Endothelial cell of umbilical vein (primary cell): Measurements from ENCODE around the gene MCEMP1. TPM values are rescaled to one million over a fixed set of nuclear protein-coding genes. Genes with fewer than 3 reads are reported as not detected.

Source experiments
- polyA plus RNA-seq, 4 experiments: library from polyadenylated mRNA; depleted of rRNA in 3 of 4; stranded (reverse) in 3 of 4; unstranded in 1 of 4; fragments of >200 nt; gene quantifications; 2 replicates each; pipeline versions ENCODE4 v1.2.1 to v1.2.3, GENCODE V29; 2011 to 2012; ENCODE audit warnings: missing spikeins in 1 of 4
- total RNA-seq: library from RNA; stranded (reverse); gene quantifications from 2 replicates; pipeline ENCODE4 v1.2.3, GENCODE V29; 2021

MCEMP1 gene
- total and polyA plus RNA-seq, 2 donors (not counting 3 experiments of a cell fraction or from before 2014, with no cell fraction given): not detected

Other genes with a start within 250 kb of the MCEMP1 start
- 1.3 and 1.6 TPM in 2 replicates for gene PEX11G, start 188.1 kb upstream of the MCEMP1 start, total RNA-seq
- 1.9 and 2.4 TPM in 2 replicates for gene PEX11G, start 188.1 kb upstream of the MCEMP1 start, polyA plus RNA-seq
- gene ZNF358, start 161.0 kb upstream of the MCEMP1 start, total RNA-seq: 51.2 and 52.1 TPM in 2 replicates
- gene ZNF358, start 161.0 kb upstream of the MCEMP1 start, polyA plus RNA-seq: 83.2 and 90.6 TPM in 2 replicates
- 23.0 and 26.9 TPM in 2 replicates for gene MCOLN1, start 154.5 kb upstream of the MCEMP1 start, total RNA-seq
- gene MCOLN1, start 154.5 kb upstream of the MCEMP1 start, polyA plus RNA-seq: 60.9 and 84.6 TPM in 2 replicates
- 163 and 164 TPM in 2 replicates for gene PNPLA6, start 141.4 kb upstream of the MCEMP1 start, total RNA-seq
- 106 and 117 TPM in 2 replicates for gene PNPLA6, start 141.4 kb upstream of the MCEMP1 start, polyA plus RNA-seq
- 0.16 and 0.22 TPM in 2 replicates for gene CAMSAP3, start 81.2 kb upstream of the MCEMP1 start, total RNA-seq
- gene CAMSAP3, start 81.2 kb upstream of the MCEMP1 start, polyA plus RNA-seq: 0.11 TPM in 2 replicates
- gene XAB2, start 47.5 kb upstream of the MCEMP1 start, total RNA-seq: 37.0 and 37.3 TPM in 2 replicates
- 47.6 and 51.6 TPM in 2 replicates for gene XAB2, start 47.5 kb upstream of the MCEMP1 start, polyA plus RNA-seq
- 162 and 172 TPM in 2 replicates for gene PET100, start 47.3 kb upstream of the MCEMP1 start, total RNA-seq
- gene PET100, start 47.3 kb upstream of the MCEMP1 start, polyA plus RNA-seq: 55.0 and 59.0 TPM in 2 replicates
- gene PCP2, start 43.4 kb upstream of the MCEMP1 start, total RNA-seq: not detected in 2 replicates
- gene PCP2, start 43.4 kb upstream of the MCEMP1 start, polyA plus RNA-seq: not detected in 2 replicates
- gene STXBP2, start 40.0 kb upstream of the MCEMP1 start, total RNA-seq: 70.0 and 87.6 TPM in 2 replicates
- gene STXBP2, start 40.0 kb upstream of the MCEMP1 start, polyA plus RNA-seq: 104 and 105 TPM in 2 replicates
- gene RETN, start 8.0 kb upstream of the MCEMP1 start, total RNA-seq: not detected in 2 replicates
- gene RETN, start 8.0 kb upstream of the MCEMP1 start, polyA plus RNA-seq: not detected in 2 replicates
- gene TRAPPC5, start 3.7 kb downstream of the MCEMP1 start, total RNA-seq: 148 and 172 TPM in 2 replicates
- 114 and 212 TPM in 2 replicates for gene TRAPPC5, start 3.7 kb downstream of the MCEMP1 start, polyA plus RNA-seq
- gene FCER2, start 25.0 kb downstream of the MCEMP1 start, total RNA-seq: not detected in 2 replicates
- gene FCER2, start 25.0 kb downstream of the MCEMP1 start, polyA plus RNA-seq: not detected in 2 replicates
- not detected in 2 replicates for gene CLEC4G, start 55.0 kb downstream of the MCEMP1 start, total RNA-seq
- gene CLEC4G, start 55.0 kb downstream of the MCEMP1 start, polyA plus RNA-seq: not detected in 2 replicates
- gene CD209, start 70.4 kb downstream of the MCEMP1 start, total RNA-seq: not detected in 2 replicates
- gene CD209, start 70.4 kb downstream of the MCEMP1 start, polyA plus RNA-seq: not detected in 2 replicates
- 0.23 and 0.46 TPM in 2 replicates for gene CLEC4M, start 86.2 kb downstream of the MCEMP1 start, total RNA-seq
- gene CLEC4M, start 86.2 kb downstream of the MCEMP1 start, polyA plus RNA-seq: 1.0 and 1.1 TPM in 2 replicates
- 13.5 and 18.3 TPM in 2 replicates for gene EVI5L, start 153.1 kb downstream of the MCEMP1 start, total RNA-seq
- gene EVI5L, start 153.1 kb downstream of the MCEMP1 start, polyA plus RNA-seq: 11.9 and 15.8 TPM in 2 replicates
- gene PRR36, start 197.3 kb downstream of the MCEMP1 start, total RNA-seq: not detected in 2 replicates
- gene PRR36, start 197.3 kb downstream of the MCEMP1 start, polyA plus RNA-seq: 0.05 TPM in 1 of 2 replicates, not detected in the other
- gene LRRC8E, start 211.4 kb downstream of the MCEMP1 start, total RNA-seq: 1.6 and 1.8 TPM in 2 replicates
- gene LRRC8E, start 211.4 kb downstream of the MCEMP1 start, polyA plus RNA-seq: 1.1 and 1.3 TPM in 2 replicates
- gene MAP2K7, start 226.8 kb downstream of the MCEMP1 start, total RNA-seq: 31.6 and 36.0 TPM in 2 replicates
- 13.8 and 14.0 TPM in 2 replicates for gene MAP2K7, start 226.8 kb downstream of the MCEMP1 start, polyA plus RNA-seq
- gene TGFBR3L, start 237.7 kb downstream of the MCEMP1 start, total RNA-seq: 1.2 TPM in 1 of 2 replicates, not detected in the other
- 0.35 and 0.81 TPM in 2 replicates for gene TGFBR3L, start 237.7 kb downstream of the MCEMP1 start, polyA plus RNA-seq
- 23.7 and 29.2 TPM in 2 replicates for gene SNAPC2, start 243.2 kb downstream of the MCEMP1 start, total RNA-seq
- gene SNAPC2, start 243.2 kb downstream of the MCEMP1 start, polyA plus RNA-seq: 25.8 and 33.0 TPM in 2 replicates
- gene CTXN1, start 249.0 kb downstream of the MCEMP1 start, total RNA-seq: 27.6 and 31.1 TPM in 2 replicates
- 16.0 and 25.6 TPM in 2 replicates for gene CTXN1, start 249.0 kb downstream of the MCEMP1 start, polyA plus RNA-seq